ENCODE results near the gene PSAPL1. TPM values are rescaled to one million over a fixed set of nuclear protein-coding genes. Genes with fewer than 3 reads are reported as not detected.

Gene PSAPL1
- total RNA-seq, 1 donor from 2014 or later, result not detected

GRCh38 chr4:7411491-7411890 lies 23.2 kb downstream of the PSAPL1 start:
- FAIRE-seq (no peak), DNase-seq (ENCODE audit: low read depth) (no peak)
- peaks cover 24% of the 10 kb centered on the region for H3K9me3 Mint-ChIP-seq (ENCODE audit: unreplicated experiment)
- H3K4me1 Mint-ChIP-seq (ENCODE audit: low read depth, unreplicated experiment), result no peaks in the 10 kb centered on the region
- Histone ChIP-seq H4K20me1 (ENCODE audit: insufficient read depth, low read length) (peaks cover 18% of the 10 kb centered on the region), H3K27ac (ENCODE audit: low read depth, low read length) (no peak overlapping the region), H3K9ac (ENCODE audit: low read length) (no peak overlapping the region), H3K4me2 (ENCODE audit: low read length) (no peak overlapping the region), H3K4me3 (ENCODE audit: insufficient read depth, low read depth, low read length) (no peak overlapping the region), H3K27me3 (ENCODE audit: insufficient read depth, low read length) (no peaks in the 10 kb centered on the region), H3K4me1 (ENCODE audit: insufficient read depth, low read length) (no peaks in the 10 kb centered on the region), H3K79me2 (ENCODE audit: insufficient read depth, low read length) (no peaks in the 10 kb centered on the region), H3K36me3 (ENCODE audit: insufficient read depth, low read length) (no peaks in the 10 kb centered on the region), H2AFZ (ENCODE audit: low read depth, low read length) (no peak overlapping the region), H3K9me3 (ENCODE audit: insufficient read depth, low read depth, low read length) (no peaks in the 10 kb centered on the region)
- H3K27me3 Mint-ChIP-seq (ENCODE audit: low read depth, unreplicated experiment), result peaks cover 44% of the 10 kb centered on the region
- peaks cover 9% of the 10 kb centered on the region for H3K36me3 Mint-ChIP-seq (ENCODE audit: low read depth, unreplicated experiment)
- no peak for TF ChIP-seq CTCF (IDR thresholded peaks at IDR 0.05; ENCODE audit: insufficient read depth, low read depth, low read length)
- TF ChIP-seq EZH2 (IDR thresholded peaks at IDR 0.05; ENCODE audit: insufficient read depth, low read length), result no peak
- H3K27ac Mint-ChIP-seq (ENCODE audit: unreplicated experiment), result no peak overlapping the region
- H3K4me3 Mint-ChIP-seq (ENCODE audit: unreplicated experiment), result no peak overlapping the region

GRCh38 chr4:7410446-7410845 lies 24.3 kb downstream of the PSAPL1 start:
- peaks cover 9% of the 10 kb centered on the region for H3K36me3 Mint-ChIP-seq (ENCODE audit: low read depth, unreplicated experiment)
- H3K27ac ChIP-seq (ENCODE audit: low read depth, low read length), result no peak overlapping the region
- no peak overlapping the region for H3K4me3 ChIP-seq (ENCODE audit: insufficient read depth, low read depth, low read length)
- no peak for FAIRE-seq
- H3K9ac ChIP-seq (ENCODE audit: low read length), result no peak overlapping the region
- H3K4me3 Mint-ChIP-seq (ENCODE audit: unreplicated experiment), result no peak overlapping the region
- no peak overlapping the region for H3K4me2 ChIP-seq (ENCODE audit: low read length)
- H2AFZ ChIP-seq (ENCODE audit: low read depth, low read length), result no peak overlapping the region
- peaks cover 27% of the 10 kb centered on the region for H3K9me3 Mint-ChIP-seq (ENCODE audit: unreplicated experiment)
- H4K20me1 ChIP-seq (ENCODE audit: insufficient read depth, low read length), result peaks cover 17% of the 10 kb centered on the region
- DNase-seq (ENCODE audit: low read depth), result peak; percentile 40
- H3K9me3 ChIP-seq (ENCODE audit: insufficient read depth, low read depth, low read length), result no peaks in the 10 kb centered on the region
- no peaks in the 10 kb centered on the region for H3K36me3 ChIP-seq (ENCODE audit: insufficient read depth, low read length)
- H3K4me1 Mint-ChIP-seq (ENCODE audit: low read depth, unreplicated experiment), result no peaks in the 10 kb centered on the region
- no peak overlapping the region for H3K27ac Mint-ChIP-seq (ENCODE audit: unreplicated experiment)
- no peaks in the 10 kb centered on the region for H3K4me1 ChIP-seq (ENCODE audit: insufficient read depth, low read length)
- H3K27me3 ChIP-seq (ENCODE audit: insufficient read depth, low read length), result no peaks in the 10 kb centered on the region
- H3K79me2 ChIP-seq (ENCODE audit: insufficient read depth, low read length), result no peaks in the 10 kb centered on the region
- no peak for TF ChIP-seq CTCF (IDR thresholded peaks at IDR 0.05; ENCODE audit: insufficient read depth, low read depth, low read length)
- H3K27me3 Mint-ChIP-seq (ENCODE audit: low read depth, unreplicated experiment), result peaks cover 36% of the 10 kb centered on the region

GRCh38 chr4:7408166-7408565 lies 26.6 kb downstream of the PSAPL1 start:
- H2AFZ ChIP-seq (ENCODE audit: low read depth, low read length), result no peak overlapping the region
- Mint-ChIP-seq H3K36me3 (ENCODE audit: low read depth, unreplicated experiment) (peaks cover 7% of the 10 kb centered on the region), H3K27me3 (ENCODE audit: low read depth, unreplicated experiment) (peaks cover 20% of the 10 kb centered on the region), H3K4me3 (ENCODE audit: unreplicated experiment) (no peak overlapping the region), H3K4me1 (ENCODE audit: low read depth, unreplicated experiment) (peaks cover 5% of the 10 kb centered on the region), H3K27ac (ENCODE audit: unreplicated experiment) (no peak overlapping the region), H3K9me3 (ENCODE audit: unreplicated experiment) (peaks cover 36% of the 10 kb centered on the region)
- H3K36me3 ChIP-seq (ENCODE audit: insufficient read depth, low read length), result no peaks in the 10 kb centered on the region
- H3K4me3 ChIP-seq (ENCODE audit: insufficient read depth, low read depth, low read length), result no peak overlapping the region
- no peak overlapping the region for H3K4me2 ChIP-seq (ENCODE audit: low read length)
- H3K27me3 ChIP-seq (ENCODE audit: insufficient read depth, low read length), result no peaks in the 10 kb centered on the region
- H3K4me1 ChIP-seq (ENCODE audit: insufficient read depth, low read length), result peaks cover 2% of the 10 kb centered on the region
- peaks cover 19% of the 10 kb centered on the region for H4K20me1 ChIP-seq (ENCODE audit: insufficient read depth, low read length)
- no peak for FAIRE-seq
- no peaks in the 10 kb centered on the region for H3K79me2 ChIP-seq (ENCODE audit: insufficient read depth, low read length)
- H3K9ac ChIP-seq (ENCODE audit: low read length), result no peak overlapping the region
- no peak for TF ChIP-seq CTCF (IDR thresholded peaks at IDR 0.05; ENCODE audit: insufficient read depth, low read depth, low read length)
- TF ChIP-seq EZH2 (IDR thresholded peaks at IDR 0.05; ENCODE audit: insufficient read depth, low read length), result no peak
- H3K27ac ChIP-seq (ENCODE audit: low read depth, low read length), result no peak overlapping the region
- H3K9me3 ChIP-seq (ENCODE audit: insufficient read depth, low read depth, low read length), result no peaks in the 10 kb centered on the region
- DNase-seq (ENCODE audit: low read depth), result no peak

All from astrocyte (in vitro differentiated cells and primary cell).